H1 (cell line): ENCODE results near the gene C15orf62.

Source experiments
- ATF2 ChIP-seq: IDR thresholded peaks from 2 replicates; pipeline ENCODE4 v1.6.1; 2012; ENCODE audit warnings: low read length, inconsistent platforms
- CEBPB ChIP-seq: IDR thresholded peaks from 2 replicates; pipeline ENCODE4 v1.6.1; 2012; ENCODE audit warnings: low read depth, low read length
- CHD2 ChIP-seq: IDR thresholded peaks from 2 replicates; pipeline ENCODE4 v1.6.1; 2012; ENCODE audit warnings: low read length, improper control_type of control experiment
- CTCF ChIP-seq, 3 experiments: IDR thresholded peaks; 1 replicate in 2 of 3; 2 replicates in 1 of 3; pipeline versions ENCODE4 v1.5.1 to v1.6.1; 2011; ENCODE audit warnings: low read length in 3 of 3, mild to moderate bottlenecking in 3 of 3, inconsistent platforms in 2 of 3, low read depth in 1 of 3, moderate library complexity in 1 of 3; ENCODE audit not compliant: insufficient read depth in 1 of 3; ENCODE audit errors: control extremely low read depth in 1 of 3
- EP300 ChIP-seq, 2 experiments: IDR thresholded peaks; 1 replicate in 1 of 2; 2 replicates in 1 of 2; pipeline ENCODE4 v1.6.1; 2011 to 2012; ENCODE audit warnings: low read depth in 2 of 2, low read length in 2 of 2, mild to moderate bottlenecking in 2 of 2, borderline replicate concordance in 1 of 2, inconsistent platforms in 1 of 2, moderate library complexity in 1 of 2
- EZH2 ChIP-seq: fragments of 200-600 bp; sonication (generic); IDR thresholded peaks from 2 replicates; pipeline ENCODE4 v1.7.1; 2012; ENCODE audit warnings: low read depth, mild to moderate bottlenecking, moderate library complexity, low read length, inconsistent platforms; ENCODE audit not compliant: severe bottlenecking
- NANOG ChIP-seq: IDR thresholded peaks from 2 replicates; pipeline ENCODE4 v1.6.1; 2011; ENCODE audit warnings: low read length, low read depth, mild to moderate bottlenecking, inconsistent platforms; ENCODE audit not compliant: insufficient read depth, poor library complexity, severe bottlenecking
- POLR2A ChIP-seq, 2 experiments: IDR thresholded peaks; 1 replicate in 1 of 2; 2 replicates in 1 of 2; pipeline ENCODE4 v1.6.1; 2011; ENCODE audit warnings: low read depth in 2 of 2, low read length in 2 of 2, mild to moderate bottlenecking in 2 of 2; ENCODE audit errors: control extremely low read depth in 1 of 2
- TAF1 ChIP-seq: IDR thresholded peaks from 2 replicates; pipeline ENCODE4 v1.6.1; 2011; ENCODE audit warnings: mild to moderate bottlenecking, low read depth, low read length

- no peak for TF ChIP-seq CHD2
- TF ChIP-seq ATF2 = no peak
- TF ChIP-seq EZH2 = no peak
- TF ChIP-seq CEBPB = no peak
- no peak for TF ChIP-seq CTCF (IDR thresholded peaks at IDR 0.05; ENCODE audit: control extremely low read depth in 1 of 3, insufficient read depth in 1 of 3, low read depth in 1 of 3, low read length in 3 of 3)
- TF ChIP-seq NANOG = no peak
- TF ChIP-seq EP300 (IDR thresholded peaks at IDR 0.05; ENCODE audit: borderline replicate concordance in 1 of 2, low read depth in 2 of 2, low read length in 2 of 2) = no peak
- TF ChIP-seq TAF1 = no peak
- TF ChIP-seq POLR2A (IDR thresholded peaks at IDR 0.05; ENCODE audit: control extremely low read depth in 1 of 2, low read depth in 2 of 2, low read length in 2 of 2) = no peak
Measured at GRCh38 chr15:40770147-40770721, 454 bp downstream of the C15orf62 start.
